ENCODE data around the gene RSRP1. TPM values are rescaled to one million over a fixed set of nuclear protein-coding genes. Genes with fewer than 3 reads are reported as not detected.

The RSRP1 gene
- total and polyA plus RNA-seq, 2 of the 8 experiments (the other 6 are each of a cell fraction or from before 2014, with no cell fraction given): 32.9 to 59.4 TPM

DNA sequence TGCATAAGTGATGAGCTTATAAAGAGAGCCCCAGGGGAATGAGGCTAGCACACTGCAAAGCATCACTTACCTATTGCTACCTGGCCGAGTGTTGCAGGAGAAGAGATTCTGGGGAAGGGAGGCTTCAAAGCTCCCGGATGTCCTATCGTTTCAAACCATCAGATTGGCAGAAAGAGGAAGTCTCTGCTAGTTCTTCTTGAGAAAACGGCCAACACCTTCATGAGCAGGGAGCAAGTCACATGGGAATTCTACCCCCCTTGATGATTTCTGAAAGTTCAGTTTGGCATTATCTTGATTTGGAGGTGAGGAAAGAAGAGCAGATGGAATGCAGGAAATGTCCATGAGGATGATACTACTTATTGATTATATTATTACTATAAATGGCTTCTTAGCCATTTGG lies 31.1 kb downstream of the RSRP1 start:
- Histone ChIP-seq H3K36me3 (ENCODE audit: control insufficient read depth in 2 of 4, insufficient read depth in 4 of 4, low read length in 3 of 4) (no peaks in the 10 kb centered on the region), H3K9ac (replicated peaks in 1 of 4; ENCODE audit: extremely low read depth in 1 of 4, low read depth in 3 of 4, low read length in 3 of 4) (no peak overlapping the region), H3K23me2 (ENCODE audit: low read depth, low read length) (no peaks in the 10 kb centered on the region), H3K4me3 (ENCODE audit: extremely low read depth in 1 of 4, insufficient read depth in 2 of 4, low read depth in 3 of 4, low read length in 4 of 4) (no peak overlapping the region), H3K18ac (ENCODE audit: extremely low read depth, low read length) (no peak overlapping the region), H3K56ac (replicated peaks; ENCODE audit: insufficient read length, low read depth, low read length) (no peak overlapping the region), H2BK12ac (ENCODE audit: low read depth, low read length) (no peak overlapping the region), H2AFZ (ENCODE audit: low read length) (no peak overlapping the region), H3K9me3 (ENCODE audit: insufficient read depth in 2 of 2, low read depth in 1 of 2, low read length in 1 of 2) (no peaks in the 10 kb centered on the region), H4K91ac (replicated peaks; ENCODE audit: insufficient read length, low read length) (no peak overlapping the region), H3K23ac (ENCODE audit: insufficient read length) (no peak overlapping the region), H2BK120ac (replicated peaks; ENCODE audit: low read depth, low read length) (no peak overlapping the region), H4K5ac (ENCODE audit: insufficient read length, low read depth, low read length) (no peak overlapping the region), H2BK5ac (ENCODE audit: low read depth, low read length) (no peak overlapping the region), H3K14ac (ENCODE audit: insufficient read length) (no peak overlapping the region), H2BK20ac (ENCODE audit: low read length) (no peak overlapping the region), H3K4ac (replicated peaks; ENCODE audit: insufficient read length, low read depth, low read length) (no peak overlapping the region), H4K8ac (ENCODE audit: extremely low read depth, insufficient read depth, low read length) (no peak overlapping the region), H3K79me1 (ENCODE audit: low read depth, low read length) (no peaks in the 10 kb centered on the region), H3K27ac (ENCODE audit: low read depth, low read length) (no peak overlapping the region), H3K27me3 (replicated peaks in 1 of 4; ENCODE audit: control insufficient read depth in 3 of 4, extremely low read depth in 1 of 4, insufficient read depth in 3 of 4, low read length in 3 of 4) (no peaks in the 10 kb centered on the region), H2BK15ac (ENCODE audit: low read length) (no peak overlapping the region), H4K20me1 (replicated peaks in 1 of 2; ENCODE audit: control insufficient read depth in 1 of 2, insufficient read depth in 2 of 2, low read length in 2 of 2) (no peaks in the 10 kb centered on the region), H3K4me2 (ENCODE audit: insufficient read depth in 1 of 2, low read depth in 2 of 2, low read length in 2 of 2) (no peak overlapping the region), H3K4me1 (replicated peaks in 1 of 4; ENCODE audit: control insufficient read depth in 3 of 4, insufficient read depth in 4 of 4, low read length in 3 of 4) (no peaks in the 10 kb centered on the region), H3K79me2 (ENCODE audit: control insufficient read depth in 1 of 2, insufficient read depth in 2 of 2, low read length in 2 of 2) (no peaks in the 10 kb centered on the region), H2AK5ac (ENCODE audit: low read depth, low read length) (no peak overlapping the region)
- FAIRE-seq (no peak), DNase-seq (ENCODE audit: low read depth in 1 of 2, low spot score in 2 of 2) (no peak)
- POLR2A ChIA-PET (ENCODE audit: partially characterized antibody): interaction anchor here (2.4 to 3.2 kb wide), 2 partner anchors 13 to 16 kb away, joined by 10 to 11 read pairs; partner anchors contain the start of gene SYF2
- TF ChIP-seq SIN3A (conservative IDR thresholded peaks at IDR 0.05 in 1 of 2, IDR thresholded peaks at IDR 0.05 in 1 of 2; ENCODE audit: low read depth in 1 of 2, low read length in 2 of 2): no peak
- TF ChIP-seq EGR1 (IDR thresholded peaks at IDR 0.05; ENCODE audit: borderline replicate concordance, low read depth, low read length): no peak
- no peak for TF ChIP-seq SRF (IDR thresholded peaks at IDR 0.05; ENCODE audit: low read depth, low read length)
- TF ChIP-seq BACH1 (IDR thresholded peaks at IDR 0.05; ENCODE audit: low read length): no peak
- TF ChIP-seq SUZ12 (IDR thresholded peaks at IDR 0.05; ENCODE audit: low read length): no peak
- TF ChIP-seq RXRA (IDR thresholded peaks at IDR 0.05; ENCODE audit: insufficient read depth, low read depth, low read length): no peak
- no peak for TF ChIP-seq CEBPB (IDR thresholded peaks at IDR 0.05; ENCODE audit: low read depth, low read length)
- no peak for TF ChIP-seq HDAC6 (IDR thresholded peaks at IDR 0.05; ENCODE audit: low read depth, low read length)
- TF ChIP-seq, protein P1, sequence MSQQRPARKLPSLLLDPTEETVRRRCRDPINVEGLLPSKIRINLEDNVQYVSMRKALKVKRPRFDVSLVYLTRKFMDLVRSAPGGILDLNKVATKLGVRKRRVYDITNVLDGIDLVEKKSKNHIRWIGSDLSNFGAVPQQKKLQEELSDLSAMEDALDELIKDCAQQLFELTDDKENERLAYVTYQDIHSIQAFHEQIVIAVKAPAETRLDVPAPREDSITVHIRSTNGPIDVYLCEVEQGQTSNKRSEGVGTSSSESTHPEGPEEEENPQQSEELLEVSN (IDR thresholded peaks at IDR 0.05): no peak
- CTCF ChIA-PET (ENCODE audit: partially characterized antibody): interaction anchor here (0.6 to 1.3 kb wide), 3 partner anchors 11 to 363 kb away, joined by 3 to 12 read pairs (median 3); no protein-coding TSS in a partner anchor
- WGBS, 2 experiments (ENCODE audit: extremely low coverage in 1 of 2, insufficient coverage in 1 of 2, insufficient read length in 1 of 2, insufficient replicate concordance in 2 of 2, low coverage in 1 of 2, low lambda C conversion rate in 2 of 2, missing lambda C conversion rate in 1 of 2): 88% methylated on average over 4 of the region's 4 CpGs; no CpG with 5 or more reads in 1 of the 2 experiments
